NT2/D1 (cell line): ENCODE results near the gene C1orf35.

Experiments
- SUZ12 ChIP-seq: IDR thresholded peaks from 2 replicates; pipeline ENCODE4 v1.6.1; 2011; ENCODE audit not compliant: insufficient read length, insufficient read depth; ENCODE audit errors: extremely low read depth
- YY1 ChIP-seq: IDR thresholded peaks from 2 replicates; pipeline ENCODE4 v1.6.1; 2011; ENCODE audit not compliant: insufficient read length, insufficient read depth
- ZNF274 ChIP-seq: IDR thresholded peaks from 2 replicates; pipeline ENCODE4 v1.6.1; 2011; ENCODE audit warnings: mild to moderate bottlenecking, low read depth, low read length

DNA sequence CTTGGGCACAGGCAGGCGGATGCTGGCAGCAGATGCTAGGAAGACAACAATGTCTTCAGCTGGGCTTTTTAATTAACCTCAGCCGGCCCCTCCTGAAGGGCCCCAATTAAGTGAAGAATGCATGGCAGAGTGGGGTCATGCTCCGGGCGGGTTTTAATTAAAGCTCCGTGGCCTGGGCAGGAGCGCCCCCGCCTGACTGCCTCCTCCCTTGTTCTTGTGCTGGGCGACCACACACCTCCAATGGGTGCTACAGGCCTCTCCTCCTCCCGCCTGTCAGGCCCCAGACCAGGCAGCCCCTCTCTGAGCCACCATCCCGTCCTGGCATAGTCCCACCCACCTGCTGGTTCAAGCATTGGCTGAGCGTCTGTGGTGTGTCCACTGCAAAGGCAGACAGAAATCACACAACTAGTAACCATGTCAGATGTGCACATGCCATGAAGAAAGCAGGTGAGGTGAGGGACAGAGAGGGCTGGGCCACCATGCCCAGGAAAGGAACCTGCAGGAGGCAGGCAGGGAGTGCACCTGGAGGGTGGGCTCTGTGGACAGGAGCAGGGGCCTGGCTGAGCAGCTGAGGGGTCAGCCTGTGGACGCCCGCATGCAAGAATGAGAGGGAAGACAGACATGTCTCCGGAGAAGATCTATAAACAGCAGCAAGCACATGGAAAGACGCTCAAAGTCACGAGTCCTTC lies 29.1 kb downstream of the C1orf35 start:
- TF ChIP-seq YY1 = no peak
- no peak for TF ChIP-seq SUZ12
- TF ChIP-seq ZNF274 = no peak
